HG03521 (cell line): ENCODE measurements around the gene FAM174C.

Experiments
- ATAC-seq: cut with Tn5 transposase; IDR thresholded peaks from one replicate; pipeline ENCODE4 v1.9.1; 2021; ENCODE audit warnings: mild to moderate bottlenecking, moderate library complexity; ENCODE audit not compliant: unreplicated experiment

FAM174C gene

GRCh38 chr19:1284293-1284978 is 9.1 kb downstream of the FAM174C start:
- no peak for ATAC-seq

GRCh38 chr19:1284979-1285736 is 9.8 kb downstream of the FAM174C start:
- ATAC-seq = no peak

GRCh38 chr19:1285737-1286360 is 10.5 kb downstream of the FAM174C start, which contains the start of gene EFNA2:
TSS of gene EFNA2 (plus strand) at chr19:1285873. CDS start at chr19:1286169, 296 bp downstream.
- ATAC-seq = no peak

- ATAC-seq = no peak
Measured at GRCh38 chr19:1286487-1287353, 11.4 kb downstream of the FAM174C start.

GRCh38 chr19:1287354-1288225 is 12.3 kb downstream of the FAM174C start:
- no peak for ATAC-seq

GRCh38 chr19:1288226-1288612 is 12.9 kb downstream of the FAM174C start:
- ATAC-seq = no peak

GRCh38 chr19:1288833-1289685 is 13.7 kb downstream of the FAM174C start:
- ATAC-seq = no peak

- no peak for ATAC-seq
Measured at GRCh38 chr19:1289686-1290025, 14.3 kb downstream of the FAM174C start.

GRCh38 chr19:1290196-1290702 is 14.9 kb downstream of the FAM174C start:
- no peak for ATAC-seq

GRCh38 chr19:1290703-1291651 is 15.6 kb downstream of the FAM174C start:
- no peak for ATAC-seq

- no peak for ATAC-seq
Measured at GRCh38 chr19:1291761-1292418, 16.6 kb downstream of the FAM174C start.

GRCh38 chr19:1292419-1293151 is 17.3 kb downstream of the FAM174C start:
- no peak for ATAC-seq

- no peak for ATAC-seq
Measured at GRCh38 chr19:1293782-1294604, 18.7 kb downstream of the FAM174C start.

- no peak for ATAC-seq
Measured at GRCh38 chr19:1294688-1295087, 19.4 kb downstream of the FAM174C start.

- ATAC-seq = no peak
Measured at GRCh38 chr19:1295169-1296012, 20.1 kb downstream of the FAM174C start.
